IMR-90 (cell line): Measurements from ENCODE around the gene CRABP1. TPM values are rescaled to one million over a fixed set of nuclear protein-coding genes. Genes with fewer than 3 reads are reported as not detected.

Source experiments
- ATAC-seq: fragments of 200-7000 bp; cut with Tn5 transposase; 2 replicates; pipeline ENCODE4 v1.9.1; 2020; ENCODE audit warnings: low read depth, mild to moderate bottlenecking, moderate library complexity
- BruUV-seq: library from RNA; stranded (reverse); fragments of 400-500 nt; replicated peaks from 2 replicates; lab custom pipeline; 2021; lab: Mats Ljungman, UMichigan
- CTCF ChIA-PET: fragments of 300-600 bp; formaldehyde crosslinking; extraction: SDS; loops from one replicate; lab custom pipeline; 2021; ENCODE audit warnings: antibody characterized with exemption; lab: Yijun Ruan, JAX
- POLR2A ChIA-PET: fragments of 300-600 bp; sonication (Branson Sonifier 250); formaldehyde crosslinking; loops from one replicate; lab custom pipeline; 2022; ENCODE audit warnings: antibody characterized with exemption; ENCODE audit not compliant: unreplicated experiment; lab: Charles Lee
- DNase-seq: peaks from one replicate; pipeline ENCODE4 v3.0.0; 2013
- H2AFZ ChIP-seq: replicated peaks from 2 replicates; pipeline ENCODE3; 2013; ENCODE audit warnings: low read length, mild to moderate bottlenecking; ENCODE audit not compliant: poor library complexity
- H2AK5ac ChIP-seq: 2 replicates; pipeline ENCODE4 v1.6.1; 2013; ENCODE audit warnings: low read depth, low read length, inconsistent platforms
- H2AK9ac ChIP-seq: replicated peaks from 2 replicates; pipeline ENCODE3; 2013; ENCODE audit warnings: mild to moderate bottlenecking, low read depth, low read length, moderate library complexity; ENCODE audit not compliant: poor library complexity
- H2BK120ac ChIP-seq: 2 replicates; pipeline ENCODE4 v1.6.1; 2013; ENCODE audit warnings: low read depth, low read length, inconsistent platforms
- H2BK15ac ChIP-seq: 3 replicates; pipeline ENCODE4 v1.6.1; 2013; ENCODE audit warnings: low read depth, low read length, inconsistent platforms
- H2BK20ac ChIP-seq: 2 replicates; pipeline ENCODE4 v1.6.1; 2013; ENCODE audit warnings: low read depth, mild to moderate bottlenecking, inconsistent platforms, low read length, moderate library complexity
- H2BK5ac ChIP-seq: 2 replicates; pipeline ENCODE4 v1.6.1; 2013; ENCODE audit warnings: mild to moderate bottlenecking, low read depth, low read length, inconsistent platforms; ENCODE audit not compliant: poor library complexity, severe bottlenecking
- H3K14ac ChIP-seq: replicated peaks from 2 replicates; pipeline ENCODE4 v1.6.1; 2013; ENCODE audit warnings: low read depth, low read length, inconsistent platforms
- H3K18ac ChIP-seq: 2 replicates; pipeline ENCODE4 v1.6.1; 2013; ENCODE audit warnings: low read depth, low read length, control low read depth
- H3K23ac ChIP-seq: 2 replicates; pipeline ENCODE4 v1.6.1; 2013; ENCODE audit warnings: low read depth, low read length, inconsistent platforms
- H3K27ac ChIP-seq: 2 replicates; pipeline ENCODE4 v1.5.1; 2013; ENCODE audit warnings: mild to moderate bottlenecking, control low read depth, low read length; ENCODE audit not compliant: insufficient read depth
- H3K27me3 ChIP-seq: 2 replicates; pipeline ENCODE4 v1.6.1; 2013; ENCODE audit warnings: low read length; ENCODE audit not compliant: control insufficient read depth, insufficient read depth
- H3K36me3 ChIP-seq: 2 replicates; pipeline ENCODE4 v1.6.1; 2013; ENCODE audit warnings: low read length, mixed read lengths; ENCODE audit not compliant: control insufficient read depth, insufficient read depth
- H3K4ac ChIP-seq: 2 replicates; pipeline ENCODE4 v1.6.1; 2013; ENCODE audit warnings: low read depth, low read length, inconsistent platforms
- H3K4me1 ChIP-seq: 2 replicates; pipeline ENCODE4 v1.6.1; 2013; ENCODE audit warnings: low read length, mixed read lengths; ENCODE audit not compliant: control insufficient read depth, insufficient read depth
- H3K4me2 ChIP-seq: 2 replicates; pipeline ENCODE4 v1.6.1; 2013; ENCODE audit warnings: low read depth, mild to moderate bottlenecking, control low read depth, low read length, moderate library complexity
- H3K4me3 ChIP-seq: 2 replicates; pipeline ENCODE4 v1.5.1; 2013; ENCODE audit warnings: low read depth, mild to moderate bottlenecking, control low read depth, low read length, moderate library complexity; ENCODE audit not compliant: insufficient read depth
- H3K56ac ChIP-seq: 2 replicates; pipeline ENCODE4 v1.6.1; 2013; ENCODE audit warnings: low read length, inconsistent platforms; ENCODE audit not compliant: insufficient read depth; ENCODE audit errors: extremely low read depth
- H3K79me1 ChIP-seq, 2 experiments: 2 replicates each; pipeline ENCODE4 v1.6.1; 2013; ENCODE audit warnings: low read length in 2 of 2, inconsistent platforms in 1 of 2, low read depth in 1 of 2
- H3K9ac ChIP-seq: 2 replicates; pipeline ENCODE4 v1.6.1; 2013; ENCODE audit warnings: low read depth, low read length, control low read depth
- H3K9me1 ChIP-seq: 2 replicates; pipeline ENCODE4 v1.6.1; 2013; ENCODE audit warnings: low read length, inconsistent platforms; ENCODE audit not compliant: insufficient read depth
- H3K9me3 ChIP-seq: 2 replicates; pipeline ENCODE4 v1.6.1; 2013; ENCODE audit warnings: low read length; ENCODE audit not compliant: control insufficient read depth, insufficient read depth
- H4K20me1 ChIP-seq: 2 replicates; pipeline ENCODE4 v1.6.1; 2013; ENCODE audit warnings: low read length, inconsistent platforms; ENCODE audit not compliant: insufficient read depth
- H4K5ac ChIP-seq: 2 replicates; pipeline ENCODE4 v1.6.1; 2013; ENCODE audit warnings: mild to moderate bottlenecking, low read depth, low read length, control low read depth
- H4K8ac ChIP-seq, 2 experiments: 2 replicates each; pipeline ENCODE4 v1.6.1; 2013; ENCODE audit warnings: low read depth in 2 of 2, low read length in 2 of 2, control low read depth in 1 of 2, inconsistent platforms in 1 of 2
- H4K91ac ChIP-seq: 2 replicates; pipeline ENCODE4 v1.6.1; 2013; ENCODE audit warnings: low read depth, low read length, inconsistent platforms; ENCODE audit not compliant: insufficient read depth
- CEBPB ChIP-seq: IDR thresholded peaks from 2 replicates; pipeline ENCODE4 v1.6.1; 2012; ENCODE audit warnings: low read depth, low read length, improper control_type of control experiment
- MAZ ChIP-seq: IDR thresholded peaks from 2 replicates; pipeline ENCODE4 v1.6.1; 2012; ENCODE audit warnings: low read depth, mild to moderate bottlenecking, low read length, improper control_type of control experiment, moderate library complexity, borderline replicate concordance
- MXI1 ChIP-seq: IDR thresholded peaks from 2 replicates; pipeline ENCODE4 v1.6.1; 2012; ENCODE audit warnings: low read depth, mild to moderate bottlenecking, low read length, moderate library complexity, borderline replicate concordance
- POLR2A ChIP-seq: IDR thresholded peaks from 2 replicates; pipeline ENCODE4 v1.6.1; 2012; ENCODE audit warnings: mild to moderate bottlenecking, low read depth, low read length
- RAD21 ChIP-seq: IDR thresholded peaks from 2 replicates; pipeline ENCODE4 v1.6.1; 2012; ENCODE audit warnings: low read length, improper control_type of control experiment
- SMC3 ChIP-seq: fragments of 150-350 bp; IDR thresholded peaks from 2 replicates; pipeline ENCODE4 v1.6.1; 2016; ENCODE audit warnings: low read depth, mild to moderate bottlenecking, antibody characterized with exemption, low read length, moderate library complexity
- USF2 ChIP-seq: fragments of 150-350 bp; IDR thresholded peaks from 2 replicates; pipeline ENCODE4 v1.6.1; 2017; ENCODE audit warnings: mild to moderate bottlenecking, antibody characterized with exemption, low read length, low read depth
- WGBS, 2 experiments: methylation state at CpG; one replicate each; pipeline versions ENCODE4 v1.1.5 to v1.1.7; 2013; ENCODE audit warnings: missing lambda C conversion rate in 2 of 2; ENCODE audit not compliant: insufficient read length in 1 of 2; ENCODE audit errors: extremely low coverage in 2 of 2; 5-methylcytosine and 5-hydroxymethylcytosine counted together
- dilution Hi-C: fragments of 300-500 bp; cut with HindIII; formaldehyde crosslinking; loops from one replicate; pipeline ENCODE4 v1.14.3; 2018; ENCODE audit warnings: low sequenced_read_pairs; ENCODE audit not compliant: unreplicated experiment
- in situ Hi-C: fragments of 300-500 bp; cut with MboI; formaldehyde crosslinking; loops from 3 replicates; pipeline ENCODE4 v1.14.3; 2019; ENCODE audit warnings: low sequenced_read_pairs, inconsistent platforms, mixed read lengths
- intact Hi-C: fragments of 100-400 bp; cut with micrococcal nuclease; formaldehyde crosslinking; loops from 2 replicates; pipeline ENCODE4 v1.10.0; 2022
- polyA plus RNA-seq, 3 experiments: library from polyadenylated mRNA; depleted of rRNA; stranded (reverse); fragments of >200 nt; gene quantifications; 2 replicates each; pipeline ENCODE4 v1.2.3, GENCODE V29; 2012; ENCODE audit warnings: low replicate concordance in 1 of 3
- total RNA-seq: library from RNA; depleted of rRNA; stranded (reverse); fragments of >200 nt; gene quantifications from 2 replicates; pipeline ENCODE4 v1.2.3, GENCODE V29; 2012

CRABP1 gene
- total and polyA plus RNA-seq, 2 of the 4 experiments (the other 2 are of a cell fraction) = not detected

- no peaks in the 10 kb centered on the region for H3K79me1 ChIP-seq
- no peak overlapping the region for H3K4me3 ChIP-seq
- no peak overlapping the region for H2BK5ac ChIP-seq
- H2BK15ac ChIP-seq = no peak overlapping the region
- no peak overlapping the region for H3K27ac ChIP-seq
- H3K4ac ChIP-seq = no peak overlapping the region
- TF ChIP-seq MAZ = no peak
- TF ChIP-seq USF2 = no peak
- no peak for TF ChIP-seq CEBPB
- TF ChIP-seq SMC3 = no peak
- TF ChIP-seq POLR2A = no peak
- no peak for TF ChIP-seq RAD21
- TF ChIP-seq MXI1 = no peak
- H3K9me3 ChIP-seq = no peaks in the 10 kb centered on the region
- in situ Hi-C loops = no loop called here
- H3K4me2 ChIP-seq = no peak overlapping the region
- H3K9ac ChIP-seq = no peak overlapping the region
- H2BK120ac ChIP-seq = no peak overlapping the region
- H4K5ac ChIP-seq = no peak overlapping the region
- no peak overlapping the region for H2AK9ac ChIP-seq
- H2AFZ ChIP-seq = no peak overlapping the region
- H3K14ac ChIP-seq = no peak overlapping the region
- H3K4me1 ChIP-seq = no peaks in the 10 kb centered on the region
- dilution Hi-C loops = no loop called here
- no peak overlapping the region for H4K91ac ChIP-seq
- ChIA-PET POLR2A (no interaction called here), CTCF (no interaction called here)
- H3K36me3 ChIP-seq = no peaks in the 10 kb centered on the region
- intact Hi-C loops = no loop called here
- H2BK20ac ChIP-seq = no peak overlapping the region
- ATAC-seq (no peak), DNase-seq (no peak)
- no peaks in the 10 kb centered on the region for H4K20me1 ChIP-seq
- no peaks in the 10 kb centered on the region for H3K9me1 ChIP-seq
- H2AK5ac ChIP-seq = no peak overlapping the region
- no peak overlapping the region for H3K23ac ChIP-seq
- peaks cover 31% of the 10 kb centered on the region for H3K27me3 ChIP-seq
- no peak overlapping the region for H3K56ac ChIP-seq
- no peak overlapping the region for H4K8ac ChIP-seq
- no CpG with 5 or more reads among the region's 6 CpGs for WGBS, 2 experiments
- BruUV-seq = no TSS peak
- H3K18ac ChIP-seq = no peak overlapping the region
These were observed 18.1 kb downstream of the CRABP1 start for GRCh38 chr15:78358102-78358870.
